GM06990 (cell line): Measurements from ENCODE around the gene ADCY1.
A peak's percentile ranks its signal among the peaks of the same experiment; 100 is the strongest.

Source experiments
- DNase-seq: peaks from one replicate; pipeline ENCODE4 v3.0.0-alpha.2; 2011; ENCODE audit not compliant: insufficient read length; ENCODE audit errors: extremely low read depth
- H3K27me3 ChIP-seq: replicated peaks from 2 replicates; pipeline ENCODE4 v1.6.0; 2011; ENCODE audit warnings: low read length; ENCODE audit not compliant: control insufficient read depth, insufficient read depth
- H3K36me3 ChIP-seq: 2 replicates; pipeline ENCODE4 v1.5.1; 2011; ENCODE audit warnings: low read length; ENCODE audit not compliant: control insufficient read depth, insufficient read depth
- H3K4me3 ChIP-seq: replicated peaks from 2 replicates; pipeline ENCODE4 v1.5.1; 2011; ENCODE audit warnings: low read depth, mild to moderate bottlenecking, control low read depth, low read length
- CTCF ChIP-seq: IDR thresholded peaks from 2 replicates; pipeline ENCODE4 v1.5.1; 2011; ENCODE audit warnings: low read length, control low read depth, mild to moderate bottlenecking, inconsistent platforms; ENCODE audit not compliant: insufficient read depth, poor library complexity, severe bottlenecking

ADCY1 gene

GRCh38 chr7:45662540-45663166 lies 88.5 kb downstream of the ADCY1 start:
- Histone ChIP-seq H3K4me3 (no peak overlapping the region), H3K27me3 (no peaks in the 10 kb centered on the region), H3K36me3 (peaks cover 4% of the 10 kb centered on the region)
- DNase-seq = no peak
- TF ChIP-seq CTCF = no peak

- no peak for DNase-seq
- no peaks in the 10 kb centered on the region for H3K27me3 ChIP-seq
- peak; percentile 71 for TF ChIP-seq CTCF
- peaks cover 4% of the 10 kb centered on the region for H3K36me3 ChIP-seq
- no peak overlapping the region for H3K4me3 ChIP-seq
Measured at GRCh38 chr7:45663167-45663921, 89.2 kb downstream of the ADCY1 start.

- Histone ChIP-seq H3K36me3 (peaks cover 2% of the 10 kb centered on the region), H3K27me3 (no peaks in the 10 kb centered on the region), H3K4me3 (no peak overlapping the region)
- no peak for DNase-seq
- TF ChIP-seq CTCF = no peak
Measured at GRCh38 chr7:45663965-45664633, 89.9 kb downstream of the ADCY1 start.

- Histone ChIP-seq H3K4me3 (no peak overlapping the region), H3K27me3 (no peaks in the 10 kb centered on the region), H3K36me3 (peaks cover 2% of the 10 kb centered on the region)
- no peak for DNase-seq
- no peak for TF ChIP-seq CTCF
Measured at GRCh38 chr7:45665172-45665571, 91.0 kb downstream of the ADCY1 start.

- Histone ChIP-seq H3K36me3 (peaks cover 1% of the 10 kb centered on the region; the same call in 1 of the 2 replicates), H3K27me3 (no peaks in the 10 kb centered on the region), H3K4me3 (no peak overlapping the region)
- no peak for TF ChIP-seq CTCF
- no peak for DNase-seq
Measured at GRCh38 chr7:45670227-45670626, 96.1 kb downstream of the ADCY1 start.
